ENCODE measurements around the gene MBNL2.

GRCh38 chr13:97205982-97206381 lies 16.2 kb upstream of the MBNL2 start:
- no peak for TF ChIP-seq CTCF (IDR thresholded peaks at IDR 0.05)
- TF ChIP-seq EP300 (IDR thresholded peaks at IDR 0.05), result no peak
- TF ChIP-seq POLR2A (IDR thresholded peaks at IDR 0.05), result no peak
